GM21526 (cell line): ENCODE results near the gene NAV2.
A peak's percentile ranks its signal among the peaks of the same experiment; 100 is the strongest.

Experiments used
- ATAC-seq: cut with Tn5 transposase; IDR thresholded peaks from one replicate; pipeline ENCODE4 v1.9.1; 2021; ENCODE audit warnings: moderate library complexity; ENCODE audit not compliant: unreplicated experiment, low FRiP score

The NAV2 gene

DNA sequence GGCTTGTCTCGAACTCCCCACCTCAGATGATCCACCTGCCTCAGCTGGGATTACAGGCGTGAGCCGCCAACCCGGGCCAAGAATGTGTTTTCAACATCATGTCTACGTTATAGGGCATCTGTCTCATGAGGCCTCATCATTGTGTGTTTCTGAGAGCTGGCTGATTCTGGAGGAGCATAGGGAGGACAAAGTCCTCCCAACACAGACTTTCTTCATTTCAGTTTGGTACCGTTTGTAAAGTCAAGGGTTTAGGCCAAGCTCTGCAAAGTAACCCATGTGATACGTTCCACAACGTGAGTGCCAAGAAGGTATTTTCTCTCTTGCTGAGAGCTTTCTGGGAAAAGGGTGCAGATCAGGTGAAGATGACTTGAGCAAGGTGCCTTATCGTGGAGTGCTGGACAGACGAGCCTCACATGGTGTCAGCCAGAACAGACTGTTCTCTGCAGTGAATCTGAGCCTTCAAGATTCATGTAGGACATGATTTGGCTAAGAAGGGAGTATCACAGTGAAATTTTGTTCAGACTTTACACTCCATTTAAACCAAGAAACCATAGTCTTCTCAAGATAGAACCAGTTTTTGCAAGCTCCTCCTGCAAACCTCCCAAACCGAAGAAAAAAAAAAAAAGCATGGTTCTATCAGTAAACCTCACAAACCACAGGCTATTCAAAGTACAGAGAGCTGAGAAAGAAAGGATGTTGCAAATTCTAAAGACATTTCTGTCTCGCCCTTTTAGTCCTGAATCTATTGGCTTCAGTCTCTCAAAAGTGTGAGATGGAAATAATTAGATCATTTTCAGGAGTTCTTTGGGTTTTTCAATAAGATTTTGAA, 376.0 kb downstream of the NAV2 start:
- ATAC-seq, result no peak

DNA sequence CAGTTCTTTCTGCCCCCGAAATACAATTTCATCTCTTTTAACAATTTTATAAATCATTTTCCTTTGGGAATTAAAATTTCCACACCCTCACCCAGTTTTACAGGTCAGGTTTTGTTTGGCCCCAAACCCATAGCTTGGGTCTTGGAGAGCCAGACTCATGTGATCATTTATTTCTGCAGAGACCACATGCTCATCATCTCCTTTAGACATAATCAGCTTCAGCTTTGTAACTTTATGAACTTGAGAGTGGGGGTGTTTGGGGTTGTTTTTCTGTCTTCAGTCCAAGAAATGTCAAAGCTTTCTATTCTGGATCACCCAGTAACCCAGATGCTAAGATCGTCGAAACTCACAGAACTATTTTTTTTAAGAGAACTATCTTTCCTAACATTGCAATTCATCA, 376.7 kb downstream of the NAV2 start:
- no peak for ATAC-seq

DNA sequence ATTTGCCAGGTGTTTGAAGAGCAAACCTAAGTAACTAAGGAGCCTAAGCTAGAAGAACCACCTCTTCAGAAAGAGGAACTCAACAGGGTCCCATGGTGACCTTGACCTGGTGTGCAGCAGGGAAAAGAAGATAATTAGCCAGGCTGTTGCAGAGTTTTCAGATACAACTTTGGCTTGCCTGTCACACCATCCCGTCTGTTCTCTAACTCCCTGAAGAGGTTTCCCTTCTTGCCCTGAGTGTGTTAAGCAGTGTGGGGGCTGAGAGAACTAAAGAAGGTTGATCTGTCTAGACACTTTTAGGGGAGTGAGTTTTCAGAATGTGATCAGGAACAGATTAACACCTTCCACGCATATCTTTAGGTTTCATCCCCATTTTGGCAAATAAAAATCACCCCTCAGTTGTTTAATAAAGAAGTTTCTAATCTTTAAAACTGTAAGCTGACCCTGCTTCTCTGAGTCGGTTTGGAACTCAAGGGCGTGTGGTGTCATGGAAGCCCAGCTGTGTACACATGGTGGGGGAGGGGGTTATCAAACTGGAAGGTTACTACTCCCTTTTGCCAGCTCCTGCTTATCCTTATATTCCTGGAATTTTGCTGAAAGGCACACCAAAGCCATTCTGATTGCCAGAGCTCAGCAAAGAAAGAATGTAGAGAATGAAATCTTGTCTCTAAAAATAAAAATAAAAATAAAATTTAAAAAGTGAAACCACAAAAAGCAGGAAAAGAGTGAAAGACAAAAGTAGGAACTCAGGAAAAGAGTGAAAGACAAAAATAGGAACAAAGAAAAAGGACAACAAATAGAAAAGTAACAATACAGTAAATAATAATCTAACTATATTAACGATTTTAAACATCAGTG, 377.4 kb downstream of the NAV2 start:
- no peak for ATAC-seq

DNA sequence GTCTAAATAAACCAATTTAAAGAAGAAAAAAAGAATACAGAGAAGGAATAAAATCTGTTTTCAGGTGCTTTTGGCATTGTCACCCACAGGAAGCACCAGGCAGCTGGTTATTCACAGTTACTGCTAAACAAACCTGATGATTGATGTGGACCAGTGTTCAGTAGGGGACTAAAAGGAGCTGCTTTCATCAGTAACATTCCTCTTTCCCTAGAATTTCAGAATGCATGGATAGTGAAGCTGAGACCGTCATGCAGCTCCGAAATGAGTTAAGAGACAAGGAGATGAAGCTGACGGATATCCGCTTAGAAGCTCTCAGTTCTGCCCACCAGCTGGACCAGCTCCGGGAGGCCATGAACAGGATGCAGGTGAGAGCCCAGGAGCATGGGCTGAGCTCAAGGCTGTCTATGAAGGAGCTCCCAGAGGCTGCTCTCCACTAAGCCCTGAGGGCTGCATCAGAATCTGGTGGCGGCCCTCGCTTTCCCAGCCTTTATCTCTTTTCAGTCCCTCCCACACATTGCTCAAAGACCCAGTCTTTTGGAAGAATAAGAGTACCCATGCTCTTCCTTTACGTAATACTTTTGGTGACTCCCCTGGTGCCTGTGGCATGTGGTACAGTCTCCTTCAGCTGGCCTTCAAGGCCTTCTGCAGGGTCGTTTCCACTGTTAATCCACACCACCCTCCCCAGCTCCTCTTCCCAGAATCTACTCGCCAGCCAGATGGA, 378.2 kb downstream of the NAV2 start:
- ATAC-seq, result no peak

DNA sequence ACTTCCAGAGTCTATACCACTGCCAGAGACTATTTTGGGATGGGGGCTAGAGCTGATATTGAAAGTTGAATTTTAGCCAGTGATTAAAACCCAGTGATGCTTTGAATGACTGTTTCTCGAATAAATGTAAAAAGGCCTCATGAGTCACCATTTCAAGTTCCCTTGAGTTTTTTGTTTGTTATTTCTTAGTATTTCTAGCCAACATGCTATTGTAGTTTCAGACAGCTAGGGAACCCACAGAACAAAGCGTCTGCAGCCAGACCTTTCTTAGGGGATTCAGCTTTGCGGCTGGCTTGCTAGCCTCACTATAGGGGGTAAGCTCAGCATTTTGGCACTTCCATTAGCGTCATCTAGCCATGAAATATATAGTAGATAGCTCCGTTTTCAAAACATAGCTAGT, 381.1 kb downstream of the NAV2 start:
- no peak for ATAC-seq

DNA sequence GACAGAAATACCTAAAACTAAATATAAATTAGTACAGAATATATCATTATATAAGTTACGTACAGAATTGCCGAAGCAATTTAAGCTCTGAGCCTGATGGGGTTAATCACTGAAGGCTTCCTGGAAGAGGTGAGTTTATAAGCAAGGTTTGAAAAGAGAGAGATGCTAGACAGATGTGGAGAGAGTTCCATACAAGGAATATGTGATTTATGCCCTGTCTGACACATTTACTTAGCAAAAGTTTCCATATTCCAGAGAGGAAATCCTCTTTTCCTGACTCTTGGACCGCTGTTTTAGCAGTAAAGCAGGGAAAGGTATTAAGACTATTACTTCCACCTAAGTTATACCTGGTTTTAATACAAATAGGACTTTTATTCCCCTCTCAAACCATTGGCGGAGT, 382.6 kb downstream of the NAV2 start:
- no peak for ATAC-seq

DNA sequence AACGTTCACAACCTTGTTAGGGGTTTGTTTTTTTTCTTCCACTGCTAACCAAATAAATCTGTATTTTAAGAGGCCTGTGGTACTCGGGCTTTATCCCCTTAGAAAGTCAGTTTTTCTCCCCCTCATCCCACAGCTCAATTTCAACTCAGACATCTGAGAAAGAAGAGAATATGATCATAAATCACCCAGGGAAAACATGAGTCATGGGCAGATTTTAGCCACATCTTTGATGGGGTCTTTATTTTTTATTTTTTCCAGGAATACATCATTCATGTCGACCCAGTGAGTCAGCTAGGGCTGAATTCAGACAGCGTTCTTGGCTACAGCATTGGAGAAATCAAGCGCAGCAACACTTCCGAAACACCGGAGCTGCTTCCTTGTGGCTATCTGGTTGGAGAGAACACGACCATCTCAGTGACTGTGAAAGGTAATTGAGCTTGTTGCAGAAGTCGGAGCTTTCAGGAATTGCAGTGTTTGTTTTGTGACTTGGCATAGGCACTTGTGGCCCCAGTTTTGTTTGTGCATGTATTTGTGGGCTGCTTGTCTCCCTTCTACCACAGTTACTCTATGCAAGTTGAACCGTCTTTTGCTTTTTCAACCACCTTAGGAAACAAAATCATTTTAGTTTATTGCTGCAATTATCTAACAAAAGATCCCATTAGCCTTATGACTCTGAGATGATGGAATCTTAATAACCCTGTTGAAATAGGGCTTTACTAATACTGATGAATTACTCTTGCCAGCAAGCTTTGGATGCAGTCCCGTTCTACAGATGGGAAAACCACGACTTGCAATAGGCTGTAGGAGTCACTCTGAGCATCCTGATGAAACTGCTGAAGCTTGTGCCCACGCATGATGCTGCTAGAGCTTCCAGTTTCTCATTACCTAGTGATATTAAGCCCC, 384.9 kb downstream of the NAV2 start:
- no peak for ATAC-seq

DNA sequence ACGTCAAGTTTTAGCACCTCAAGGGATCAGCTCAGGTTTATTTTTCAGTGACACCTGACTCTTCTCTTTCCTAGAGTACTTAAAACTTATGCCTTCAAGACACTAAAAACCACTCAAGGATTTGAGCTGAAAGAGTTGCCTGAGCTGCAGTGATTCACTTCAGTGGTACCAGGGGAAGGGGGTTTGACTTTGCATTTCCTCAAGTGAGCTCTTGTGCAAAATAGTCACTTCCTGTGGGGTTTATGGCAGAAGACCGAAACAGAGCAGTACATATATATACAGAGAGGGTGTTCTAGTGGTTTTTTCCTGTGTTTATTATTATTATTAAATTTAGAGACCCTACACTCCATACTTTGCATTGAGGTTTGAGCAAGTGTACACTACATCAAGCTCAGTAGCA, 386.9 kb downstream of the NAV2 start:
- no peak for ATAC-seq

DNA sequence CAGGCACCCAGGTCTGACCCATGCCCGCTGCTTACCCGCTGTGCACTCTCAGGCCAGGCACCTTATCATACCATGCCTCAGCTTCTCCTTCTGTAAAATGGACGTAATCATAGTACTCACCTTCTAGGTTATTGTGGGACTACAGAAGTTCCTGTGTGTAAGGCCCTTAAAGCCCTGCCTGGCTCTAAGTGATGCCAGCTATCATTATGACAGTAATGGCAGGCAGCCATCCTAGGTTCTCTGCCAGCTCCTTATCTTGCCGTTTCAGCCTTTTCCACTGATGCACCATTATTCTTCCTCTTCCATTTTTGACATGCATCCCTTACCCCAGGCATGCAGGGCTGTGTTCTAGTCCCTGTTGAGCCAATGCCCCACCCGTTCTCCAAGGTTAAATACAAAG, 389.8 kb downstream of the NAV2 start:
- ATAC-seq, result no peak

DNA sequence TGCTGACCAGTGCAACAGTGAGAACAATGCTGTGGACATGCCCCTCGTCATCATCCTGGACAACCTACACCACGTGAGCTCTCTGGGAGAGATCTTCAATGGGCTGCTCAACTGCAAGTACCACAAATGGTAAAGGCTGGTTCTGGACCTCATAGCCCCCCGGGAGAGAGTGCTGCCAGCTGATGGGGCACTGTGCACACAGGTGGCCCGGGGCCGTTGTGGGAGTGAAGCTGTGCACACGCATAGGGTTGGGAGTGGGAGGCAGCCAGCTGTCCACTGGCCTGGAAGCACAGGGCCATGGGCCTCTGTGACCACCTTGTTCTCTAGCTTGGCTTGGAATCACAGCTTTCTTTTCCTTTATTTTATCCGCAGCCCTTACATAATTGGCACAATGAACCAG, 390.6 kb downstream of the NAV2 start:
- ATAC-seq, result no peak

DNA sequence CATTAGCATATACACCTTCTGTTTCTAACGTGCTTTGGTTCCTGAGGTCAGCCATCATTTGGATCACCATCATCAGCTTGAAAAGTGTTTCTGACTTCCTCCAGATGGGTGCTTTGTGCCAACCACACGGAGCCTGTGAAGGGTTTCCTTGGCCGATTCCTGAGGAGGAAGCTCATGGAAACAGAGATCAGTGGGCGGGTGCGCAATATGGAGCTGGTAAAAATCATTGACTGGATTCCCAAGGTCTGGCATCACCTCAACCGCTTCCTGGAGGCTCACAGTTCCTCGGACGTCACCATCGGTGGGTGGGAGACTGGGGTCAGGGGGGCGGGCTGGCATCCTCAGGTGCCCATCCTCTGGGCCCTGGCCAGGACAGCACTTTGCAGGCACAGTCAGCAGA, 392.8 kb downstream of the NAV2 start:
- no peak for ATAC-seq

DNA sequence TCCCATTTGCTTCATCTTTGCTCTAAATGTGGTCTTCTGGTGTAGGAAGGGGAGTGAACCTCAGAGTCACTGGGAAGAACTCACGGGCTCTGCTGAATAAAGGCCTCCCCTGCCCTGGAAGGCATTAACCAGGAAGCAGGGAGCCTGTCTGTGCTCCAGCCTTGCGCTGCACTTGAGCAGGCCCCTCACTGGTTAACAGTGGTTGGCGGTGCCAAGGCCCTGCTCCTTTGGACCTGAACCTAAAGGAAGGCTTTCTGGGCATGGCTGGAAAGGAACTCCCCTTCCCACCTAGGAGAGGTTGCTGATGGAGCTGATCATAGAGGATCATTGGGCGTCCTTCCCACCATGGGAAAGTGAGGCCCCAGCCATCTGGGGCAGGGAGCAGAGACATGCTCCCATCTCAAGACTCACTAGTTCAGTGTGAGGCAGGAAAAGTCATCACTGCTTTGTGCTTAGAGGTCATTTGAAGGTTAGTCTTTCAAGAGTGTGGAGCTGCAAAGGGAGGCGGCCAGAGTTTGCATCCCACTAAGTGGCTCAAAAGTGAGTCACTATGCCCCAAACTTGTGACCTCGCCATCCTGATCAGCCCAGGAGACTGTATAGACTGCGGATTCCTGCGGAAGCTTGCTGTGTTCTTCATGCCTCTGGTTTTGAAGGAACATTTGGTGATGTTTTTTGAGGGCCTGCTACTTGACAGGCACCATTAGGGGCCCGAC, 397.3 kb downstream of the NAV2 start:
- ATAC-seq, result no peak

DNA sequence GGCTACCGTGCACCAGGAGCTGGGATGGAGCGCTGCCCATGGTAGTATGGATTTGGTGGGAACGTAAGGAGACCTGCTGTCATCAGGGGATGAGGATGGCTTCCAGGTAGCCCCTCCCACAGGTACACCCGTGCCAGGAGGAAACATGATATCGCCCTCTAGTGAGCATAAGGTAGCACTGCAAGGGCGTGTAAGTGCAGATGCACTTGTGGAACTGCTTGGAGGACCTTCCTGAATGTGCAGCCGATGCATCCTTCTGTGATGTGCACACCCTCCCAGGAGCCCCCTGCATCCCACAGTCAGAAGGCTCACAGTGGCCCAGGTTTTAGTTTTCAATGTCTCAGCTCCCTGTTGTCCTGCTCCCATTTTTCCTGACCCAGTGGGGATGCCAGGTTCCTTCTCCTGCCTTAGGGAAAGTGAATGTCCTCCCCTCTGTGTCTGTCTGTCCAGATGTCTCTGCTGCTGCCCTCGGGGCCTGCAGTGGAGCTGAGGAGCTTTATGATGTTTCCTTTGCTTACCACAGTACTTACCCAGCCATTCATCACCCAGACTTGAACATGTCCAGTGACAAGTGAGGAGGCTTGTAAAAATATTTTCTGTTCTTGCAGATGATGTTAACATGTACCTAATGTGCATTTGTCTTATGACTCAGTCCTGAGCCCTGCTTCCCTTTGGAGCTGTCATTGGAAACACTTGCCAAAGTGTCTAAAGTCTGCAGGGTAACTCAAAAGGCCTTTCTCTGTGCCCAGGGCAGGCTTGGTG, 398.5 kb downstream of the NAV2 start:
- peak; percentile 89 for ATAC-seq

DNA sequence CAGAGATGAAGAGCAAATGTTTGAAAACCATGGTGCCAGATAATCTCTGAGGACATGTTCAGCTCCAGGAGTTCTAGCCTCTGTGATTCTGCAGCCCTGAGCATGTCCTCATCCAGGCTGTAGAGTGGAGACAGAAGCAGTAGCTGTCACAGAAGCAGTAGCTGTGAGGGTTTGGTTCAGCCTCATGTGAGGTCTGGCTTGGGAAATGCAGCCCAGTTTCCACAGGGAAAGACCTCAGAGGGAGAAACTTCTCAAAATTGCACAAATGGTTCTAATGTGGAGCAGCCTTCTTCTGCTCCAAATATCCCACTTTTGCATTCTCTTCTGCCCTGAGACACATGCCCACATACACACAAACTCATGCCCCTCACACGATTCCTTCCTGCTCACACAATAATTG, 399.2 kb downstream of the NAV2 start:
- ATAC-seq, result no peak

DNA sequence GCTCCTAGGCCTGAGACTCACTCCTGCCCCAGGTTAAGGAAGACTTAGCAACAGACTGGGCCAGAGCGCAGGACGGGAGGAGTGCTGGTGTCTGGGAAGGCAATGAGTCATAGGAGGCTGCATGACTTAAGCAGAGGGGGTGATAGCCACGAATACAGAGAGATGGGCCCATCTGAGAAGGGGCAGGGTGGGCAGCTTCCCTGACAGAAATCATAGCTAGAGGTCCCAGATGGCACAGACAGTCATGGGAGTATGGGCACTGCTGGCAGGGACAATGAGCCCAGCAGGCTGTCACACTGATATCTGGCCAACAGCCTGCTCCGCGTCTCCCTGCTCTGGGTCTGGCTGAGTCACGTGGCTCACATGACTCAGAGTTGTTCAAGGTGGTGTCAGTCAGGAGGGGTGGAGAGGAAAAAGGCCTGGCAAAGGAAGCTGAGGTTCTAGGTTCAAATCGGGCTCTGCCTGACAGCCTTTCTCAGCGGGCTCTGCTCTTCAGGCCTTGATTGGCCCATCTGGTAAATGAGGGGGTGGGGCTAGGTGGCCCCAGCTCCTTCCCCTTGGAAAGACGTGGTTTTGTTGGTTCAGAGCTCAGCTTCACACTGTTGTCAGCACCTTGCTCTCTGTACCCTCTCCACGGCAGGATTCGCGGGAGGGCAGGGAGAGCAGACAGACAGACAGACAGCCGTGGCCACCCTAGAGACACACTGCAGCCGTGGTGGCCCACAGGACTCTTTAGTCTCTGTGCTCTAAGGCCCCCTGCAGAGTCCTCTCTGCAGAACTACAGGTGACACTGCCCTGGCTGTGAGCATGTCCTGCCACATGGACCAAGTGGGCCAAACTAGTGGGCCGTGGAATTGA, 399.9 kb downstream of the NAV2 start:
- ATAC-seq, result no peak

DNA sequence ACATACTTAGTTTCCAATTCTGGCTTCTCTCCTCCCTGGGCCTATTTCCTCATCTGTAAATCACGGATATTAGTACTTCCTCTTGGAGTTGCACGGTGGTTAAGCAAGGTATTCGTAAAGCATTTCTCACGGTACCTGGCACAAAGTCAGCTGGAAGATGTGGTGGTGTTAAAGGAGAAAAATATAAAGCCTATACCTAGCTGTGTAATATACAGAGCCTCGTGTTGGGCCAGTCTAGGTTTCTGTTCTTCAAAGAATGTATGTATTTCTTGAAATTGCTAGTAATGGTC, 400.5 kb downstream of the NAV2 start:
- ATAC-seq, result no peak

DNA sequence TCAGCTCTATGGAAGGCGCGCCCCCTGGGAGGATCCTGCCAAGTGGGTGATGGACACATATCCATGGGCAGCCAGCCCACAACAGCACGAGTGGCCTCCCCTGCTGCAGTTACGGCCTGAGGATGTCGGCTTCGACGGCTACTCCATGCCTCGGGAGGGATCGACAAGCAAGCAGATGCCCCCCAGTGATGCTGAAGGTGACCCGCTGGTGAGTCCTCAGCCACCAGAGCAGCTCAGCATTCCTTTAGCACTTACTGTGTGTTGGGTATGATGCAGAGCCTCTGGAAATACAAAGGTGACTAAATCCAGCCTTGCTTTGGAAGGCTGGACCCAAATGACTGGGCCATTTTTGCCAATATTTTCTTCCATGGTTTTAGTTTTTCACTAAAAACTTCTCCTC, 402.0 kb downstream of the NAV2 start:
- ATAC-seq, result no peak

DNA sequence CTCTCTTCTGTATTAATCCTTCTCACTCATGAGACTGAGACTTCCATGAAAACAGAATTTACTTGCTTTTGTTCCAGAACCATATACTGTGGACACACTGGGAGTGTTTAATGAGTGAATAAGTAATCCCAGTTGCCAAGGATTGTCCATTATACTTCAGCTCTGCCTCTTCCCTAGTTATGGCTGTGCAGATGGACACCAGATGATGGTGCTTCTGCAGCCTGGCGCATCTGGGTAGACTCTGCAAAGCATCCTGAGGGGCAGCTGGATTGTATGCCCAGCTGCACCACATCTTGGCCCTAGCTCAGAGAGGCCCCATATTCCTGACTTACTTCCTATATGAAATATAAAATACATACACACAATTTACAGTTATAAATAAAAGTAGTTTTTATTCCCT, 404.2 kb downstream of the NAV2 start:
- no peak for ATAC-seq
